Common myeloid progenitor, CD34-positive (primary cell): ENCODE data around the gene PRPF18.

ENCODE experiments used
- CTCF ChIA-PET: fragments of 350-600 bp; sonication (Branson Sonifier 250); formaldehyde crosslinking; loops from one replicate; lab custom pipeline; 2021; ENCODE audit warnings: antibody characterized with exemption; lab: Charles Lee
- POLR2A ChIA-PET: fragments of 350-600 bp; sonication (Branson Sonifier 250); formaldehyde crosslinking; loops from one replicate; lab custom pipeline; 2021; ENCODE audit warnings: antibody characterized with exemption; lab: Charles Lee
- DNase-seq, 3 donors: peaks; one replicate each; pipeline versions ENCODE4 v3.0.0 to v3.0.0-alpha.2; 2013
- H3K27ac ChIP-seq, 2 experiments: 1 replicate in 1 of 2; 2 replicates in 1 of 2; pipeline ENCODE4 v1.7.0; 2013; ENCODE audit warnings: inconsistent platforms in 2 of 2, low read length in 2 of 2, mild to moderate bottlenecking in 2 of 2, low read depth in 1 of 2, moderate library complexity in 1 of 2; ENCODE audit not compliant: severe bottlenecking in 2 of 2, insufficient read depth in 1 of 2, poor library complexity in 1 of 2
- H3K27me3 ChIP-seq, 5 experiments: replicated peaks in 2 of 5; 1 replicate in 3 of 5; 2 replicates in 2 of 5; pipeline versions ENCODE4 v1.6.1 to v1.7.0; 2013; ENCODE audit warnings: low read length in 4 of 5, mild to moderate bottlenecking in 2 of 5, moderate library complexity in 2 of 5, inconsistent platforms in 1 of 5; ENCODE audit not compliant: insufficient read depth in 5 of 5, control insufficient read depth in 4 of 5
- H3K36me3 ChIP-seq, 4 experiments: 1 replicate in 2 of 4; 2 replicates in 2 of 4; pipeline versions ENCODE4 v1.6.1 to v1.7.0; 2013; ENCODE audit warnings: low read length in 3 of 4, control low read depth in 1 of 4, mild to moderate bottlenecking in 1 of 4; ENCODE audit not compliant: control insufficient read depth in 4 of 4, insufficient read depth in 4 of 4
- H3K4me1 ChIP-seq, 4 experiments: 1 replicate in 3 of 4; 2 replicates in 1 of 4; pipeline versions ENCODE4 v1.6.1 to v1.7.1; 2013; ENCODE audit warnings: low read length in 3 of 4, mild to moderate bottlenecking in 3 of 4, control low read depth in 1 of 4, inconsistent platforms in 1 of 4, moderate library complexity in 1 of 4; ENCODE audit not compliant: control insufficient read depth in 4 of 4, insufficient read depth in 4 of 4; ENCODE audit errors: control extremely low read depth in 1 of 4
- H3K4me3 ChIP-seq, 7 experiments: 1 replicate in 4 of 7; 2 replicates in 3 of 7; pipeline versions ENCODE4 v1.5.1 to v1.7.0; 2013; ENCODE audit warnings: mild to moderate bottlenecking in 7 of 7, low read length in 6 of 7, moderate library complexity in 6 of 7, inconsistent platforms in 2 of 7, low read depth in 2 of 7, control low read depth in 1 of 7; ENCODE audit not compliant: insufficient read depth in 4 of 7, control insufficient read depth in 1 of 7; ENCODE audit errors: extremely low read depth in 1 of 7
- H3K9me3 ChIP-seq, 5 experiments: 1 replicate in 4 of 5; 2 replicates in 1 of 5; pipeline versions ENCODE4 v1.6.1 to v1.7.1; 2013; ENCODE audit warnings: low read length in 4 of 5, mild to moderate bottlenecking in 2 of 5, inconsistent platforms in 1 of 5, low read depth in 1 of 5, moderate library complexity in 1 of 5; ENCODE audit not compliant: control insufficient read depth in 4 of 5, insufficient read depth in 2 of 5; ENCODE audit errors: control extremely low read depth in 1 of 5
- WGBS: methylation state at CpG from one replicate; pipeline ENCODE4 v1.1.5; 2013; ENCODE audit not compliant: insufficient coverage; 5-methylcytosine and 5-hydroxymethylcytosine counted together

Gene PRPF18

GRCh38 chr10:13585943-13586342 lies 822 bp upstream of the PRPF18 start:
- H3K4me3 ChIP-seq, result no peak overlapping the region
- no peak for DNase-seq
- H3K27ac ChIP-seq, result no peak overlapping the region
- no peaks in the 10 kb centered on the region for H3K9me3 ChIP-seq
- no CpG with 5 or more reads among the region's 4 CpGs for WGBS
- POLR2A ChIA-PET, result no interaction called here
- peaks cover 0 to 10% (median 0%) of the 10 kb centered on the region in 5 experiments for H3K27me3 ChIP-seq
- H3K4me1 ChIP-seq, result peaks cover 2 to 13% (median 7%) of the 10 kb centered on the region in 4 experiments
- peaks cover 0 to under 1% (median 0%) of the 10 kb centered on the region in 4 experiments for H3K36me3 ChIP-seq
- CTCF ChIA-PET, result interaction anchor here (0.6 to 1.5 kb wide), 3 partner anchors 10 to 50 kb away, joined by 3 to 4 read pairs (median 3); no protein-coding TSS in a partner anchor

GRCh38 chr10:13587391-13587790 lies 626 bp downstream of the PRPF18 start:
- Histone ChIP-seq H3K27me3 (peaks cover 0 to 10% (median 0%) of the 10 kb centered on the region in 5 experiments), H3K9me3 (no peaks in the 10 kb centered on the region), H3K4me3 (peak overlapping the region; percentile 70 to 100 (median 99)), H3K27ac (peak overlapping the region; percentile 68 to 91), H3K4me1 (peaks cover 2 to 13% (median 7%) of the 10 kb centered on the region in 4 experiments), H3K36me3 (peaks cover 0 to 7% (median 4%) of the 10 kb centered on the region in 4 experiments)
- CTCF ChIA-PET, result interaction anchor here (0.7 to 1.5 kb wide), 8 partner anchors 10 to 215 kb away, joined by 3 to 4 read pairs (median 3); no protein-coding TSS in a partner anchor
- POLR2A ChIA-PET, result no interaction called here
- WGBS, result 3% methylated on average over 16 of the region's 19 CpGs
- DNase-seq, result peak in 2 of 3 donors; percentile 37 to 50

GRCh38 chr10:13589316-13589715 lies 2.6 kb downstream of the PRPF18 start:
- H3K4me3 ChIP-seq, result no peak overlapping the region
- DNase-seq, result peak in 2 of 3 donors; percentile 15 to 22
- CTCF ChIA-PET, result no interaction called here
- POLR2A ChIA-PET, result no interaction called here
- H3K27me3 ChIP-seq, result peaks cover 0 to 1% (median 0%) of the 10 kb centered on the region in 5 experiments
- WGBS, result 100% methylated on average over 1 of the region's 1 CpG
- peaks cover 2 to 13% (median 7%) of the 10 kb centered on the region in 4 experiments for H3K4me1 ChIP-seq
- peaks cover 2 to 18% (median 9%) of the 10 kb centered on the region in 4 experiments for H3K36me3 ChIP-seq
- no peak overlapping the region for H3K27ac ChIP-seq
- H3K9me3 ChIP-seq, result no peaks in the 10 kb centered on the region

- Histone ChIP-seq H3K9me3 (no peaks in the 10 kb centered on the region), H3K36me3 (peaks cover 2 to 18% (median 9%) of the 10 kb centered on the region in 4 experiments), H3K27me3 (no peaks in the 10 kb centered on the region), H3K4me3 (no peak overlapping the region), H3K4me1 (peaks cover 2 to 13% (median 7%) of the 10 kb centered on the region in 4 experiments), H3K27ac (no peak overlapping the region)
- ChIA-PET POLR2A (no interaction called here), CTCF (no interaction called here)
- WGBS, result 98% methylated on average over 4 of the region's 4 CpGs
- no peak for DNase-seq
Measured at GRCh38 chr10:13590886-13591285, 4.1 kb downstream of the PRPF18 start.

GRCh38 chr10:13592306-13592705 lies 5.5 kb downstream of the PRPF18 start:
- H3K9me3 ChIP-seq, result no peaks in the 10 kb centered on the region
- WGBS, result 94% methylated on average over 2 of the region's 2 CpGs
- no peaks in the 10 kb centered on the region for H3K27me3 ChIP-seq
- POLR2A ChIA-PET, result no interaction called here
- H3K4me1 ChIP-seq, result peaks cover 2 to 8% (median 6%) of the 10 kb centered on the region in 4 experiments
- no peak overlapping the region for H3K4me3 ChIP-seq
- H3K36me3 ChIP-seq, result peaks cover 2 to 18% (median 11%) of the 10 kb centered on the region in 4 experiments
- CTCF ChIA-PET, result interaction anchor here (0.6 kb wide), 1 partner anchor 1356 kb away, joined by 4 read pairs; no protein-coding TSS in a partner anchor
- no peak overlapping the region for H3K27ac ChIP-seq
- no peak for DNase-seq

GRCh38 chr10:13593535-13593934 lies 6.8 kb downstream of the PRPF18 start:
- no peak for DNase-seq
- Histone ChIP-seq H3K4me1 (no peaks in the 10 kb centered on the region), H3K27me3 (no peaks in the 10 kb centered on the region), H3K36me3 (peaks cover 2 to 22% (median 12%) of the 10 kb centered on the region in 4 experiments), H3K4me3 (no peak overlapping the region), H3K27ac (no peak overlapping the region), H3K9me3 (no peaks in the 10 kb centered on the region)
- 96% methylated on average over 2 of the region's 2 CpGs for WGBS
- ChIA-PET CTCF (no interaction called here), POLR2A (no interaction called here)

GRCh38 chr10:13594641-13595040 lies 7.9 kb downstream of the PRPF18 start:
- 100% methylated on average over 1 of the region's 2 CpGs for WGBS
- POLR2A ChIA-PET, result no interaction called here

More at GRCh38 chr10:13594641-13595040, 7.9 kb downstream of the PRPF18 start:
- H3K36me3 ChIP-seq, result peaks cover 2 to 26% (median 15%) of the 10 kb centered on the region in 4 experiments
- H3K27me3 ChIP-seq, result no peaks in the 10 kb centered on the region
- no peaks in the 10 kb centered on the region for H3K9me3 ChIP-seq
- CTCF ChIA-PET, result no interaction called here
- no peak for DNase-seq
- no peaks in the 10 kb centered on the region for H3K4me1 ChIP-seq
- no peak overlapping the region for H3K27ac ChIP-seq
- no peak overlapping the region for H3K4me3 ChIP-seq
